GM23338 (cell line): Measurements from ENCODE around the gene NFAT5. TPM values are rescaled to one million over a fixed set of nuclear protein-coding genes. Genes with fewer than 3 reads are reported as not detected.

Experiments used
- ATAC-seq: fragments of 200-7000 bp; cut with Tn5 transposase; 3 replicates; pipeline ENCODE4 v1.9.1; 2020
- DNase-seq: peaks from one replicate; pipeline ENCODE4 v3.0.0-alpha.2; 2015; ENCODE audit warnings: low spot score
- H2AFZ ChIP-seq: fragments of 200-600 bp; sonication (generic); 2 replicates; pipeline ENCODE4 v1.8.0; 2016; ENCODE audit warnings: antibody characterized with exemption, mild to moderate bottlenecking, moderate library complexity
- H3F3A ChIP-seq: fragments of 200-600 bp; sonication (generic); replicated peaks from 2 replicates; pipeline ENCODE4 v1.8.0; 2017; ENCODE audit warnings: antibody characterized with exemption, mixed run types, low read depth
- H3K27ac ChIP-seq: fragments of 200-600 bp; sonication (generic); 2 replicates; pipeline ENCODE4 v1.6.1; 2016; ENCODE audit warnings: low read depth
- H3K27me3 ChIP-seq: fragments of 200-600 bp; sonication (generic); 2 replicates; pipeline ENCODE4 v1.8.0; 2016; ENCODE audit warnings: mild to moderate bottlenecking, mixed run types, moderate library complexity; ENCODE audit not compliant: insufficient read depth
- H3K36me3 ChIP-seq: fragments of 200-600 bp; sonication (generic); 2 replicates; pipeline ENCODE4 v1.8.0; 2016; ENCODE audit warnings: mild to moderate bottlenecking; ENCODE audit not compliant: insufficient read depth
- H3K4me1 ChIP-seq: fragments of 200-600 bp; sonication (generic); 2 replicates; pipeline ENCODE4 v1.8.0; 2016; ENCODE audit warnings: mild to moderate bottlenecking, moderate library complexity; ENCODE audit not compliant: insufficient read depth
- H3K4me2 ChIP-seq: fragments of 200-600 bp; sonication (generic); 2 replicates; pipeline ENCODE4 v1.7.1; 2017; ENCODE audit warnings: mixed run types
- H3K4me3 ChIP-seq: fragments of 200-600 bp; sonication (generic); 2 replicates; pipeline ENCODE4 v1.6.1; 2016; ENCODE audit warnings: mixed run types
- H3K79me2 ChIP-seq: fragments of 200-600 bp; sonication (generic); replicated peaks from 2 replicates; pipeline ENCODE4 v1.8.0; 2017; ENCODE audit warnings: mild to moderate bottlenecking; ENCODE audit not compliant: insufficient read depth
- H3K9me2 ChIP-seq: fragments of 200-600 bp; sonication (generic); 2 replicates; pipeline ENCODE4 v1.8.0; 2017; ENCODE audit not compliant: insufficient read depth
- H4K20me1 ChIP-seq: fragments of 200-600 bp; sonication (generic); replicated peaks from 2 replicates; pipeline ENCODE4 v1.8.0; 2017; ENCODE audit warnings: mild to moderate bottlenecking; ENCODE audit not compliant: insufficient read depth
- H3K27ac Mint-ChIP-seq: 2 replicates; pipeline ENCODE4 v1.8.0; 2020; ENCODE audit warnings: inconsistent platforms, mild to moderate bottlenecking, moderate library complexity, mixed read lengths
- H3K27me3 Mint-ChIP-seq: 3 replicates; pipeline ENCODE4 v1.8.0; 2022; ENCODE audit warnings: low read depth, mild to moderate bottlenecking, moderate library complexity, mixed read lengths, inconsistent platforms; ENCODE audit not compliant: insufficient read depth, poor library complexity
- H3K36me3 Mint-ChIP-seq: 3 replicates; pipeline ENCODE4 v1.8.0; 2021; ENCODE audit warnings: low read depth, mild to moderate bottlenecking, inconsistent platforms, moderate library complexity, mixed read lengths
- H3K4me1 Mint-ChIP-seq: 3 replicates; pipeline ENCODE4 v1.8.0; 2020; ENCODE audit warnings: mild to moderate bottlenecking, inconsistent platforms, mixed read lengths
- H3K4me3 Mint-ChIP-seq: 3 replicates; pipeline ENCODE4 v1.8.0; 2021; ENCODE audit warnings: moderate library complexity, mild to moderate bottlenecking, inconsistent platforms, mixed read lengths
- H3K9me3 Mint-ChIP-seq: 3 replicates; pipeline ENCODE4 v1.8.0; 2020; ENCODE audit warnings: moderate library complexity, mild to moderate bottlenecking, inconsistent platforms, mixed read lengths
- CREB1 ChIP-seq: fragments of 250-450 bp; sonication (Bioruptor Pico); IDR thresholded peaks from 2 replicates; pipeline ENCODE4 v1.5.0; 2020; ENCODE audit warnings: low read depth, mild to moderate bottlenecking, moderate library complexity
- ETS1 ChIP-seq: IDR thresholded peaks from 2 replicates; pipeline ENCODE4 v1.6.1; 2016; ENCODE audit warnings: antibody characterized with exemption
- EZH2 ChIP-seq: fragments of 200-600 bp; sonication (generic); IDR thresholded peaks from one replicate; pipeline ENCODE4 v1.8.0; 2017; ENCODE audit warnings: antibody characterized with exemption, mild to moderate bottlenecking, low read depth; ENCODE audit not compliant: unreplicated experiment
- JUNB ChIP-seq: IDR thresholded peaks from one replicate; pipeline ENCODE4 v1.6.1; 2016; ENCODE audit warnings: antibody characterized with exemption; ENCODE audit not compliant: unreplicated experiment
- POLR2AphosphoS5 ChIP-seq: IDR thresholded peaks from 2 replicates; pipeline ENCODE4 v1.6.1; 2016; ENCODE audit warnings: antibody characterized with exemption, low read depth
- REST ChIP-seq: IDR thresholded peaks from one replicate; pipeline ENCODE4 v1.6.1; 2018; ENCODE audit warnings: antibody characterized with exemption; ENCODE audit not compliant: unreplicated experiment
- STAT1 ChIP-seq: IDR thresholded peaks from one replicate; pipeline ENCODE4 v1.6.1; 2016; ENCODE audit warnings: antibody characterized with exemption; ENCODE audit not compliant: unreplicated experiment
- ZNF331 ChIP-seq: fragments of 250-450 bp; sonication (Bioruptor Pico); IDR thresholded peaks from 2 replicates; pipeline ENCODE4 v1.5.0; 2020; ENCODE audit warnings: low read depth, mild to moderate bottlenecking, moderate library complexity
- ZNF462 ChIP-seq: fragments of 250-450 bp; sonication (Bioruptor Pico); IDR thresholded peaks from 2 replicates; pipeline ENCODE4 v1.5.0; 2020; ENCODE audit warnings: mild to moderate bottlenecking, moderate library complexity
- polyA plus RNA-seq: library from polyadenylated mRNA; unstranded; fragments of >200 nt; fragmentation: Nextera tagmentation; extraction: Ambion mirVana; gene quantifications from 2 replicates; pipeline ENCODE4 v1.2.1, GENCODE V29; 2016
- total RNA-seq: library from RNA; depleted of rRNA; stranded (reverse); fragments of >200 nt; shearing (Covaris generic); gene quantifications from 2 replicates; pipeline ENCODE4 v1.2.3, GENCODE V29; 2014

NFAT5 gene
- total and polyA plus RNA-seq, 2 experiments from 2014 or later: 10.6 to 27.0 TPM

GRCh38 chr16:69599731-69600130, 34.0 kb downstream of the NFAT5 start (continued):
- TF ChIP-seq ZNF462 (no peak), POLR2AphosphoS5 (no peak), ZNF331 (CRISPR knock-in tag) (no peak), REST (no peak), CREB1 (CRISPR knock-in tag) (no peak)

- Histone ChIP-seq H2AFZ (no peak overlapping the region), H3K79me2 (peaks cover 68% of the 10 kb centered on the region), H3K27me3 (no peaks in the 10 kb centered on the region), H3K9me2 (no peaks in the 10 kb centered on the region), H3K4me2 (no peak overlapping the region), H3K27ac (no peak overlapping the region; the same call in 1 of the 2 replicates), H3K4me3 (no peak overlapping the region), H3F3A (no peaks in the 10 kb centered on the region), H4K20me1 (peaks cover 16% of the 10 kb centered on the region; the same call in 1 of the 2 replicates), H3K4me1 (no peaks in the 10 kb centered on the region), H3K36me3 (no peaks in the 10 kb centered on the region)
- H3K4me3 Mint-ChIP-seq: no peak overlapping the region
- no peaks in the 10 kb centered on the region for H3K36me3 Mint-ChIP-seq
- no peak overlapping the region for H3K27ac Mint-ChIP-seq
- no peak for TF ChIP-seq EZH2
- TF ChIP-seq JUNB: no peak
- no peak for TF ChIP-seq STAT1
- no peak for TF ChIP-seq REST
- TF ChIP-seq CREB1 (CRISPR knock-in tag): no peak
- no peak for TF ChIP-seq ETS1
- no peak for TF ChIP-seq POLR2AphosphoS5
- ATAC-seq (no peak), DNase-seq (no peak)
- H3K9me3 Mint-ChIP-seq: no peaks in the 10 kb centered on the region
- peaks cover 2% of the 10 kb centered on the region for H3K27me3 Mint-ChIP-seq
- no peaks in the 10 kb centered on the region; the same call in 2 of the 3 replicates for H3K4me1 Mint-ChIP-seq
Observed at GRCh38 chr16:69600202-69600601, 34.4 kb downstream of the NFAT5 start.
